ENCODE measurements around the gene ZNF70. TPM values are rescaled to one million over a fixed set of nuclear protein-coding genes. Genes with fewer than 3 reads are reported as not detected.

Gene ZNF70
- total RNA-seq, 1 donor from 2014 or later, result 12.5 TPM

DNA sequence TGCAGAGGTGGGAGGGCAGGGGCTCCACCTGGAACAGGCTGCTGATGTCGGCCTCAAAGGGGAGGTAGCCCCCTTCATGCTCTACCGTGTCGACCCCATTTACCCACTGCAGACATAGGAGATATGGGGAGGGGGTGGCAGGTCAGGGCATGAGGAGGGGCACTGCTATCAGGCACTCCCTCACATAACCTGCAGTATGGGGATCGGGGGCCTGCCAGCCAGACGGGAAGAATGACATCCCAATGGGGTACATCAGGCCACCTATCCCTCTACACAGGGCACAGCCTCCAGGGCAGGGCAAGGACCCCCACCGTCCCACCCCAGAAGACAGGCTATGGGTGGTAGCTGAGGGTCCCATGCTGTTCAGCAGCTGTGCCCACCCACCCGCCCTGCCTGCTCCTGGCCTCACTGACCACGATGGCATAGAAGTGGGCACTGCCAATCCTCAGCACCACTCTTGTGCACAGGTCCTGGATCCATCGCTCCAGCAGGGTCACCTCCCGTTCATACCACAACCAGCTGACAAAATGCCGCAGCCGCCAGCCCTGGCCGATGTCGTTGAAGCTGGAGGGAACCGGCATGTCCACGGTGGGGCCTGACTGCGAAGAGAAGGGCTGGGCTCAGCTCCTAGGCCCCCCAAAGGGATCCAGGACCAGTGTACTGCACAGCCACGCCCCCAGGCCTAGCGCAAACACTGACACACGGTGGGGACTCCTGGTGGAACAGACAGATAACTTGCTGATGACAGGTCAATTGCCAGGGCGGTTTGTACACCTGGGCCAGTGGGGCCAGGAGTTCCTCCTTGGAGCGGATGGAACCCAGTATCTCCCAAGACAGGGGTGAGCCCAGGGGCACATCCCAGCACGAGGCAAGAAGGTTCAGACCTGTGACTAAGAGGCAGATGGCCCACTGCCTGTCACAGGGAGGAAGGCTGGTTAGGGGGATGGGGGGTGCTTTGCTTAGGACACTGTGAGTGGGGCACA, 36.0 kb downstream of the ZNF70 start:
- peak overlapping the region; percentile 74 for H3K4me3 Mint-ChIP-seq (ENCODE audit: unreplicated experiment)
- H3K27me3 Mint-ChIP-seq (ENCODE audit: unreplicated experiment), result no peaks in the 10 kb centered on the region
- TF ChIP-seq, protein P1, sequence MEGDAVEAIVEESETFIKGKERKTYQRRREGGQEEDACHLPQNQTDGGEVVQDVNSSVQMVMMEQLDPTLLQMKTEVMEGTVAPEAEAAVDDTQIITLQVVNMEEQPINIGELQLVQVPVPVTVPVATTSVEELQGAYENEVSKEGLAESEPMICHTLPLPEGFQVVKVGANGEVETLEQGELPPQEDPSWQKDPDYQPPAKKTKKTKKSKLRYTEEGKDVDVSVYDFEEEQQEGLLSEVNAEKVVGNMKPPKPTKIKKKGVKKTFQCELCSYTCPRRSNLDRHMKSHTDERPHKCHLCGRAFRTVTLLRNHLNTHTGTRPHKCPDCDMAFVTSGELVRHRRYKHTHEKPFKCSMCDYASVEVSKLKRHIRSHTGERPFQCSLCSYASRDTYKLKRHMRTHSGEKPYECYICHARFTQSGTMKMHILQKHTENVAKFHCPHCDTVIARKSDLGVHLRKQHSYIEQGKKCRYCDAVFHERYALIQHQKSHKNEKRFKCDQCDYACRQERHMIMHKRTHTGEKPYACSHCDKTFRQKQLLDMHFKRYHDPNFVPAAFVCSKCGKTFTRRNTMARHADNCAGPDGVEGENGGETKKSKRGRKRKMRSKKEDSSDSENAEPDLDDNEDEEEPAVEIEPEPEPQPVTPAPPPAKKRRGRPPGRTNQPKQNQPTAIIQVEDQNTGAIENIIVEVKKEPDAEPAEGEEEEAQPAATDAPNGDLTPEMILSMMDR (IDR thresholded peaks at IDR 0.05), result no peak
- no peak overlapping the region for H3K27ac Mint-ChIP-seq (ENCODE audit: unreplicated experiment)
- H3K4me1 Mint-ChIP-seq (ENCODE audit: unreplicated experiment), result peaks cover 10% of the 10 kb centered on the region
- peaks cover 23% of the 10 kb centered on the region for H3K36me3 Mint-ChIP-seq (ENCODE audit: unreplicated experiment)
- H3K9me3 Mint-ChIP-seq (ENCODE audit: unreplicated experiment), result no peaks in the 10 kb centered on the region
- no peak for DNase-seq (ENCODE audit: extremely low spot score, unreplicated experiment)

DNA sequence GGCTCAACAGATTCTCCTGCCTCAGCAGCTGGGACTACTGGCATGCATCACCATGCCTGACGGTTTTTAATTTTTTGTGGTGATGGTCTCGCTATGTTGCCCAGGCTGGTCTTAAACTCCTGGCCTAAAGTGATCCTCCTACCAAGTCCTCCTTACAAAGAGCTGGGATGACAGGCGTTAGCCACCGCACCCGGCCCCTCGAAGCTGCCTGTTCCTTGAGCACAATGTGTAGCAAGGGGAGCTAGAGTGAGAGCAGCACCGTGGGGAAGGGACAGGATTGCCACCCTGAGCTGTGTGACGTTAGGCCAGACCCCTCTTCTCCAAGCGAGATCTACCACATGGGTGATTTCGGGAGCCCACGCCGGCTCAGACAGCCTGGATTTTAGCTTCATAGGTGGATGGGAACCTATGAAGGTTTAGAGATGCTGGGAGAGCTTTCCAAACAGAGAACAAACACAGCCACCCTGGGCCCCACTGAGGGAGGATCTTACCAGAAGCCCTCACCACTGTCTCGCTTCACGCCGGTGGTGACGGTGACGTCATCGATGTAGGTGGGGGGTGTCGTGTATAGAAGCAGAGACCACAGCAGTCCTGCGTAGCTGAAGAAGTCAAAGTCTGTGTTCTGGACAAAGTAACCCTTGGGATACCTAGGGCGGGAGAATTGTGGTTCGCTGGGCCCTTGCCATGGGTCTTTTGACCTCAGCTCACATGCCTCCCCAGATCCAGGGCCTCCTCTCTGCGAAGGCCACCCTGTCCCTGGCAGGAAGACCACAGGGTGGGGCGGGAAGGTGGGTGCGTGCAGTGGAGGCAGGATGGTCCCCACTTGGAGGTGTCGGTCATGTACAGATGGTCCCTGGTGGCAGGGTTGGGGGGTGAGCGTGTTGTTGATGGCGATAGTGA, 37.0 kb downstream of the ZNF70 start:
- TF ChIP-seq, protein P1 (IDR thresholded peaks at IDR 0.05), result no peak
- DNase-seq (ENCODE audit: extremely low spot score, unreplicated experiment), result no peak
- H3K9me3 Mint-ChIP-seq (ENCODE audit: unreplicated experiment), result no peaks in the 10 kb centered on the region
- H3K27ac Mint-ChIP-seq (ENCODE audit: unreplicated experiment), result no peak overlapping the region
- no peaks in the 10 kb centered on the region for H3K27me3 Mint-ChIP-seq (ENCODE audit: unreplicated experiment)
- peaks cover 32% of the 10 kb centered on the region for H3K36me3 Mint-ChIP-seq (ENCODE audit: unreplicated experiment)
- peaks cover 10% of the 10 kb centered on the region for H3K4me1 Mint-ChIP-seq (ENCODE audit: unreplicated experiment)
- H3K4me3 Mint-ChIP-seq (ENCODE audit: unreplicated experiment), result no peak overlapping the region

DNA sequence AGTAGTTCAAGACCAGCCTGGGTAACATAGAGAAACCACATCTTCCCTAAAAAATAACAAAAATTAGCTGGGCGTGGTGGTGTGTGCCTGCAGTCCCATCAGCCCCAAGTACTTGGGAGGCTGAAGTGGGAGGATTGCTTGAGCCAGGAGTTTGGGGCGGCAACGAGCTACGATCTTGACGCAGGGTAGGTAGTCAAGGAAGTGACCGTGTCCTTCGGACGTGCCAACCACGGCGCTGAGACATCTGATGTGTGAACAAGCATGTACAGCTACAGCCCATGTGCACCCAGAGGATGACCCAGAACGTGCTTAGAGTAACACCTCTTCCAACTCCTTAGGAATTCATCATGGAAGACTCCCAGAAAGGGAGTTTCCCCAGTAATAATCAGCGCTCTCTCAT, 38.7 kb downstream of the ZNF70 start:
- H3K9me3 Mint-ChIP-seq (ENCODE audit: unreplicated experiment), result no peaks in the 10 kb centered on the region
- H3K27me3 Mint-ChIP-seq (ENCODE audit: unreplicated experiment), result no peaks in the 10 kb centered on the region
- no peak for DNase-seq (ENCODE audit: extremely low spot score, unreplicated experiment)
- TF ChIP-seq, protein P1 (IDR thresholded peaks at IDR 0.05), result no peak
- H3K36me3 Mint-ChIP-seq (ENCODE audit: unreplicated experiment), result peaks cover 47% of the 10 kb centered on the region
- peaks cover 8% of the 10 kb centered on the region for H3K4me1 Mint-ChIP-seq (ENCODE audit: unreplicated experiment)
- H3K27ac Mint-ChIP-seq (ENCODE audit: unreplicated experiment), result no peak overlapping the region
- no peak overlapping the region for H3K4me3 Mint-ChIP-seq (ENCODE audit: unreplicated experiment)

DNA sequence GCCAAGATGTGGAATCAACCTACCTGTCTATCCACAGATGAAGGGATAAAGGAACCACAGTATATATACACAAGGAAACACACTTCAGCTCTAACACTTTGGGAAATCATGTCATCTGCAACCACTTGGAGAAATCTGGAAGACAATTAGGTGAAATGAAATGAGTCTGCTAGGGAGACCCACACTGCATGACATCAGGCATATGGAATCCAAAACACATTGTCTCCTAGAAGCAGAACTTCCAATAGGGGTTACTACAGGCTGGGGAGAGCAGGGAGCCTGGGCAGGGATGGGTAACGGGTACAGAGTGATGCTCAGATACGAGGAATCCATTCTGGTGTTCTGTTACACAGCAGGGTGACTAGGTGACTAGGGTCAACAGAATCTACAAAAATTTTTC, 41.8 kb downstream of the ZNF70 start:
- H3K27ac Mint-ChIP-seq (ENCODE audit: unreplicated experiment), result no peak overlapping the region
- TF ChIP-seq, protein P1 (IDR thresholded peaks at IDR 0.05), result no peak

More for the DNA sequence above, 41.8 kb downstream of the ZNF70 start:
- H3K27me3 Mint-ChIP-seq (ENCODE audit: unreplicated experiment), result no peaks in the 10 kb centered on the region
- peaks cover 69% of the 10 kb centered on the region for H3K36me3 Mint-ChIP-seq (ENCODE audit: unreplicated experiment)
- no peak for DNase-seq (ENCODE audit: extremely low spot score, unreplicated experiment)
- H3K4me3 Mint-ChIP-seq (ENCODE audit: unreplicated experiment), result no peak overlapping the region
- H3K9me3 Mint-ChIP-seq (ENCODE audit: unreplicated experiment), result no peaks in the 10 kb centered on the region
- H3K4me1 Mint-ChIP-seq (ENCODE audit: unreplicated experiment), result no peaks in the 10 kb centered on the region
